ENCODE results near the gene LSAMP.

LSAMP gene

GRCh38 chr3:115833074-115833473 is 612.2 kb downstream of the LSAMP start (continued):
- TF ChIP-seq, protein P1, sequence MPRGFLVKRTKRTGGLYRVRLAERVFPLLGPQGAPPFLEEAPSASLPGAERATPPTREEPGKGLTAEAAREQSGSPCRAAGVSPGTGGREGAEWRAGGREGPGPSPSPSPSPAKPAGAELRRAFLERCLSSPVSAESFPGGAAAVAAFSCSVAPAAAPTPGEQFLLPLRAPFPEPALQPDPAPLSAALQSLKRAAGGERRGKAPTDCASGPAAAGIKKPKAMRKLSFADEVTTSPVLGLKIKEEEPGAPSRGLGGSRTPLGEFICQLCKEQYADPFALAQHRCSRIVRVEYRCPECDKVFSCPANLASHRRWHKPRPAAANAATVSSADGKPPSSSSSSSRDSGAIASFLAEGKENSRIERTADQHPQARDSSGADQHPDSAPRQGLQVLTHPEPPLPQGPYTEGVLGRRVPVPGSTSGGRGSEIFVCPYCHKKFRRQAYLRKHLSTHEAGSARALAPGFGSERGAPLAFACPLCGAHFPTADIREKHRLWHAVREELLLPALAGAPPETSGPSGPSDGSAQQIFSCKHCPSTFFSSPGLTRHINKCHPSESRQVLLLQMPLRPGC (tag by site-specific recombination; IDR thresholded peaks at IDR 0.05): no peak
- TF ChIP-seq ZSCAN18 (tag by site-specific recombination; IDR thresholded peaks at IDR 0.05) (no peak), ZNF23 (tag by site-specific recombination; IDR thresholded peaks at IDR 0.05; ENCODE audit: borderline replicate concordance) (no peak), ZNF16 (tag by site-specific recombination; IDR thresholded peaks at IDR 0.05; ENCODE audit: low read depth) (no peak), SALL2 (tag by site-specific recombination; IDR thresholded peaks at IDR 0.05; ENCODE audit: borderline replicate concordance) (no peak)

DNA sequence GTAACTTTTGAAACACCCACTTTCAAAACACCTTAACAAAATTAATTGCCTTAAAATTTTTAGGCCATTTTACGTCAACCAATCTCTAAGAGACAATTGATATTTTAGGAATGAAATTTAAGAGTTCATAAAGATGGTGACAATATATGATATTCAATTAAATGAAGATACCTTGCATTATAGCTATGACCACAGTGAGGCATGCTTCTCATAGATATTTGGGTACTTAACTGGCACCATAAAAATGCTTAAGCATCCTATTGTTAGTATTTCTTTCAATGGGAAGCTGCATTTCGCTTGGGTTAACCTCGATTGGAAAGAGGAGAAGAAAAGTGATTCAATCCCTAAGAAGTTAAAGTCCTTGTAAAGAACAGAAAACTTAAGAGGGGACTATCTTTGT is 613.0 kb downstream of the LSAMP start:
- CTCF ChIA-PET: interaction anchor here (1.4 to 3.8 kb wide), 2 partner anchors 12 to 90 kb away, joined by 3 to 18 read pairs; no protein-coding TSS in a partner anchor
- POLR2A ChIA-PET: no interaction called here
- Histone ChIP-seq H3K4me1 (ENCODE audit: control insufficient read depth, insufficient read depth, low read length) (no peaks in the 10 kb centered on the region), H3K9me3 (ENCODE audit: control insufficient read depth, insufficient read depth, low read depth, low read length) (no peaks in the 10 kb centered on the region), H3K4me3 (ENCODE audit: low read depth, low read length) (no peak overlapping the region), H3K36me3 (ENCODE audit: control insufficient read depth in 2 of 2, insufficient read depth in 1 of 2, low read length in 2 of 2) (no peaks in the 10 kb centered on the region), H3K27ac (ENCODE audit: extremely low read depth, low read depth, low read length) (no peak overlapping the region)
- TF ChIP-seq ZXDB (tag by site-specific recombination; IDR thresholded peaks at IDR 0.05) (no peak), ZNF175 (tag by site-specific recombination; IDR thresholded peaks at IDR 0.05) (no peak), ZNF777 (tag by site-specific recombination; IDR thresholded peaks at IDR 0.05; ENCODE audit: borderline replicate concordance) (no peak), ZEB2 (tag by site-specific recombination; IDR thresholded peaks at IDR 0.05) (no peak)
- TF ChIP-seq, protein P2, sequence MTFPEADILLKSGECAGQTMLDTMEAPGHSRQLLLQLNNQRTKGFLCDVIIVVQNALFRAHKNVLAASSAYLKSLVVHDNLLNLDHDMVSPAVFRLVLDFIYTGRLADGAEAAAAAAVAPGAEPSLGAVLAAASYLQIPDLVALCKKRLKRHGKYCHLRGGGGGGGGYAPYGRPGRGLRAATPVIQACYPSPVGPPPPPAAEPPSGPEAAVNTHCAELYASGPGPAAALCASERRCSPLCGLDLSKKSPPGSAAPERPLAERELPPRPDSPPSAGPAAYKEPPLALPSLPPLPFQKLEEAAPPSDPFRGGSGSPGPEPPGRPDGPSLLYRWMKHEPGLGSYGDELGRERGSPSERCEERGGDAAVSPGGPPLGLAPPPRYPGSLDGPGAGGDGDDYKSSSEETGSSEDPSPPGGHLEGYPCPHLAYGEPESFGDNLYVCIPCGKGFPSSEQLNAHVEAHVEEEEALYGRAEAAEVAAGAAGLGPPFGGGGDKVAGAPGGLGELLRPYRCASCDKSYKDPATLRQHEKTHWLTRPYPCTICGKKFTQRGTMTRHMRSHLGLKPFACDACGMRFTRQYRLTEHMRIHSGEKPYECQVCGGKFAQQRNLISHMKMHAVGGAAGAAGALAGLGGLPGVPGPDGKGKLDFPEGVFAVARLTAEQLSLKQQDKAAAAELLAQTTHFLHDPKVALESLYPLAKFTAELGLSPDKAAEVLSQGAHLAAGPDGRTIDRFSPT (tag by site-specific recombination; IDR thresholded peaks at IDR 0.05): no peak

DNA sequence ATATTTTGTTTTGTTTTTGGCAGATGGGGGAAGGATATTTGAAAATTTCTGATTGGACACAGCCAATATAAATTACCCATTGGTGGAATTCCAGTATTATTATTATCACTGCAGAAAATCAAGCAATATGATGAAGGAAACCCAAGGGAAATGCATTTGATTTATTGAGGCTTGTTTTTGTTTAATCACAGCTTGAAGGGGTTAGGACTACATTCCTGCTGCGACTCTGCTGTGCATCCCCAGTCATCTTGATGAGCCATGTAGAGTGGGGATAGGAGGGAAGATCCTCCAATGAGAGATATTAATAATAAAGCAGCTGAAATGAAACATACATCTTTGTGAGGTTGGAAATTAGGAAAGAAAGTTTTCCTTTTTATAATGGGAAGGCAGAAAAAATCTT is 613.4 kb downstream of the LSAMP start:
- TF ChIP-seq ZNF174 (tag by site-specific recombination; IDR thresholded peaks at IDR 0.05): no peak
- TF ChIP-seq ZNF214 (tag by site-specific recombination; IDR thresholded peaks at IDR 0.05; ENCODE audit: borderline replicate concordance): no peak
- no peak for TF ChIP-seq ZIC2 (tag by site-specific recombination; IDR thresholded peaks at IDR 0.05)
- no peak for TF ChIP-seq ZNF707 (tag by site-specific recombination; IDR thresholded peaks at IDR 0.05)
- TF ChIP-seq ZNF416 (tag by site-specific recombination; IDR thresholded peaks at IDR 0.05): no peak
- TF ChIP-seq ZNF132 (tag by site-specific recombination; IDR thresholded peaks at IDR 0.05; ENCODE audit: borderline replicate concordance): no peak
- TF ChIP-seq ZNF777 (tag by site-specific recombination; IDR thresholded peaks at IDR 0.05; ENCODE audit: borderline replicate concordance): no peak
- ChIA-PET CTCF (interaction anchor here (0.8 to 3.8 kb wide), 3 partner anchors 11 to 91 kb away, joined by 3 to 18 read pairs (median 4); no protein-coding TSS in a partner anchor), POLR2A (no interaction called here)
- Histone ChIP-seq H3K36me3 (ENCODE audit: control insufficient read depth in 2 of 2, insufficient read depth in 1 of 2, low read length in 2 of 2) (no peaks in the 10 kb centered on the region), H3K4me1 (ENCODE audit: control insufficient read depth, insufficient read depth, low read length) (no peaks in the 10 kb centered on the region), H3K4me3 (ENCODE audit: low read depth, low read length) (no peak overlapping the region), H3K9me3 (ENCODE audit: control insufficient read depth, insufficient read depth, low read depth, low read length) (no peaks in the 10 kb centered on the region), H3K27ac (ENCODE audit: extremely low read depth, low read depth, low read length) (no peak overlapping the region)
